ENCODE measurements around the gene SRP68. TPM values are rescaled to one million over a fixed set of nuclear protein-coding genes. Genes with fewer than 3 reads are reported as not detected.

SRP68 gene
- total RNA-seq, 4 donors from 2014 or later: 25.1 to 117 (median 65.0) TPM

DNA sequence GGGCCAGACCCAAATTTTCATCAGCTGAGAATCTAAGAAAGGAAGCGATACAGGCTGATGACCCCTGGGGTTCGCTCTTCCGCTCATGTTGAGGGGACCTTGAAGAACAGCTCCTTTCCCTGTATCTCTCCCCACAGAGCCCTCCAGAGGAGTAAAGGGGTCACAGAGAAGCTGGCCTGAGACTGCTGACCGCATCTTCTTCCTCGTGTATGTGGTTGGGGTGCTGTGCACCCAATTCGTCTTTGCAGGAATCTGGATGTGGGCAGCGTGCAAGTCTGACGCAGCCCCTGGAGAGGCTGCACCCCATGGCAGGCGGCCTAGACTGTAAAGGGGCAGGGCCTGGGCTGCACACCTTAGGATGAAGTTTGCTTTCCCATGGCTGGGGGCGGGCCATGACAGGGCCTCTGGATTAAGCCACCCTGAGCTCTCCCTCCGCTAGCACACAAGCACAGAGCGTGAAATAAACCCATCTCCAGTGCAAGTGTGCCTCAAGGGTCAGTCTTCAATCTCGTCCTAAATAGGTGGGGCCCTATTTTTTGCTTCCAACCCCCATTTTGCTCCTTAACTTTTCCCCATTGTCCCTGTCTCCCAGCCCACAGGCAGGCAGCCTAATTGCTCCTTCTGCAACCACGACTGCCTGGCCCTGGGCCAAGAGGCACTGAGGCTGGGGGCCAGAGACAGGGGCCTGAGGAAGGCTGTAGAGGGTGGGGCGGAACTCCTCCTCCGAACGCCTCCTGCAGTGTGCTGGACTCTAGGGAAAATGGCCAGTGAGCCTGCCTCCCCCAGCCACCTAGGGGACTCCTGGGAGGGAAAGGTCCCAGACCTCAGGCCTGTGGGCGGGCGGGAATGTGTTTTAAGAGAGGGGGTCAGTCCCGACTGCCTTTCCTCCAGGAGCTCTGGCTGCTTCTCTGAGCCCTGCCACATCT is 10.3 kb upstream of the SRP68 start:
- intact Hi-C loops (cut with DNase I; ENCODE audit: low total_unique reads): no loop called here
- no peak overlapping the region for H3K27ac ChIP-seq
- TF ChIP-seq POLR2A (IDR thresholded peaks at IDR 0.05): no peak
- TF ChIP-seq, protein P1, sequence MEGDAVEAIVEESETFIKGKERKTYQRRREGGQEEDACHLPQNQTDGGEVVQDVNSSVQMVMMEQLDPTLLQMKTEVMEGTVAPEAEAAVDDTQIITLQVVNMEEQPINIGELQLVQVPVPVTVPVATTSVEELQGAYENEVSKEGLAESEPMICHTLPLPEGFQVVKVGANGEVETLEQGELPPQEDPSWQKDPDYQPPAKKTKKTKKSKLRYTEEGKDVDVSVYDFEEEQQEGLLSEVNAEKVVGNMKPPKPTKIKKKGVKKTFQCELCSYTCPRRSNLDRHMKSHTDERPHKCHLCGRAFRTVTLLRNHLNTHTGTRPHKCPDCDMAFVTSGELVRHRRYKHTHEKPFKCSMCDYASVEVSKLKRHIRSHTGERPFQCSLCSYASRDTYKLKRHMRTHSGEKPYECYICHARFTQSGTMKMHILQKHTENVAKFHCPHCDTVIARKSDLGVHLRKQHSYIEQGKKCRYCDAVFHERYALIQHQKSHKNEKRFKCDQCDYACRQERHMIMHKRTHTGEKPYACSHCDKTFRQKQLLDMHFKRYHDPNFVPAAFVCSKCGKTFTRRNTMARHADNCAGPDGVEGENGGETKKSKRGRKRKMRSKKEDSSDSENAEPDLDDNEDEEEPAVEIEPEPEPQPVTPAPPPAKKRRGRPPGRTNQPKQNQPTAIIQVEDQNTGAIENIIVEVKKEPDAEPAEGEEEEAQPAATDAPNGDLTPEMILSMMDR (IDR thresholded peaks at IDR 0.05): no peak
- DNase-seq: no peak
- no peak overlapping the region for H3K4me3 ChIP-seq
- H3K27me3 ChIP-seq: peaks cover 0 to 10% of the 10 kb centered on the region in 2 donors
- H3K4me1 ChIP-seq: no peaks in the 10 kb centered on the region
- H3K9me3 ChIP-seq: no peaks in the 10 kb centered on the region
- no peaks in the 10 kb centered on the region for H3K36me3 ChIP-seq

DNA sequence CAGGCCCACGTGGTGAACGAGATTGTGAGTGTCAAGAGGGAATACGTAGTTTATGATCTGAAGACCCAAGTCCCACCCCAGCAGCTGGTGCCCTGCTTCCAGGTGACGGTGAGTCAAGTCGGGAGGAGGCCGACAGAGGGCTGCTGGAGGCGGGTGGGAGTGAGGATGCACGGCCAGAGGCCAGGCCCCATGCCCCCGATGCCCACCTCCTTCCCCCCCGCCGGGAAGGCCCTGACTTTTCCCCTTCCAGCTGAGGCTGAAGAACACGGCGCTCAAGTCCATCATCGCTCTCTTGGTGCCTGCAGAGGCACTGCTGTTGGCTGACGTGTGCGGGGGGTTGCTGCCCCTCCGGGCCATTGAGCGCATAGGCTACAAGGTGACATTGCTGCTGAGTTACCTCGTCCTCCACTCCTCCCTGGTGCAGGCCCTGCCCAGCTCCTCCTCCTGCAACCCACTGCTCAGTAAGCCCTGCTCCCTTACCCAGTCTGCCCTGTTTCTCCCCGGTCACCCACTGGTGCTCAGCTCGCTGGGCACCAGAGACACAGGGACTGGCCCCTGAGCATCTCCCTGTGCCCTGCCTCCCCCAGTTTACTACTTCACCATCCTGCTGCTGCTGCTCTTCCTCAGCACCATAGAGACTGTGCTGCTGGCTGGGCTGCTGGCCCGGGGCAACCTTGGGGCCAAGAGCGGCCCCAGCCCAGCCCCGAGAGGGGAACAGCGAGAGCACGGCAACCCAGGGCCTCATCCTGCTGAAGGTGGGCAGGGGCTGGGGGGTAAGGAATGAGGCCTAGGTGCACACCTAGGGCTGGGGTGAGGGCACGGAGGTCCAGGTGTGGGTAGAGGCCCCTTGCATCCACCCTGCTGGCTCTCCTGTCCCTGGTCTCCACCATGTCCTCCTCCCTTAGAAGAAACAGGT is 9.2 kb upstream of the SRP68 start:
- H3K27ac ChIP-seq: no peak overlapping the region
- TF ChIP-seq, protein P1 (IDR thresholded peaks at IDR 0.05): no peak
- TF ChIP-seq POLR2A (IDR thresholded peaks at IDR 0.05): no peak
- no peaks in the 10 kb centered on the region for H3K36me3 ChIP-seq
- H3K4me1 ChIP-seq: no peaks in the 10 kb centered on the region
- no peak for DNase-seq
- no peak overlapping the region for H3K4me3 ChIP-seq
- intact Hi-C loops (cut with DNase I; ENCODE audit: low total_unique reads): no loop called here
- H3K9me3 ChIP-seq: no peaks in the 10 kb centered on the region
- H3K27me3 ChIP-seq: peaks cover 8 to 20% of the 10 kb centered on the region in 2 donors

DNA sequence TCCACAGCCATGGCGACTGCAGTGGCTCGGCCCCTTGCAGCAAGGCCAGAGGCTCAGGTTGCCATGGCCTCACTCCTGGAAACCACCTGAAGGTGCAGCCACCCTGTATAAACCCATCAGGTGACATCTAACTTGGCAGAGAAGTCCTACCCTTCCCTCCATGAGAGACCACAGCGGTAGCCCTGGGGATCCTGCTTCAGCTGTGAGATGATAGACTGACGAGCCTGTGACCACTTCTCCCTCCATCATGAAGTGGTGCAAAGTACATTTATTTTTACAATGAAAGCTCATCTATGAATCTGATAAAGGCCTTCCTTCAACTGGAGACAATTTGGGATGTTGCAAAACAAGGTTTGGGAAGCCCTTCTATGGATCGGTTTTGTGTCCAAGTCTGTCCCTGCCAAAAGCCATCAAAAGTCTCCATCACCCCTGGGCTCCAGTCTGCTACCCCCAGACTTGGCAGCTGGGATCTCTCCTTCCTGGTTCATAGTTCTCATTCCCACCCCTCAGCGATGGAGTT is 8.5 kb upstream of the SRP68 start:
- Histone ChIP-seq H3K27ac (no peak overlapping the region), H3K36me3 (no peaks in the 10 kb centered on the region), H3K4me3 (no peak overlapping the region), H3K9me3 (no peaks in the 10 kb centered on the region), H3K4me1 (no peaks in the 10 kb centered on the region), H3K27me3 (peaks cover 15 to 27% of the 10 kb centered on the region in 2 donors)
- TF ChIP-seq, protein P1 (IDR thresholded peaks at IDR 0.05): no peak
- no peak for TF ChIP-seq POLR2A (IDR thresholded peaks at IDR 0.05)
- intact Hi-C loops (cut with DNase I; ENCODE audit: low total_unique reads): no loop called here
- no peak for DNase-seq

DNA sequence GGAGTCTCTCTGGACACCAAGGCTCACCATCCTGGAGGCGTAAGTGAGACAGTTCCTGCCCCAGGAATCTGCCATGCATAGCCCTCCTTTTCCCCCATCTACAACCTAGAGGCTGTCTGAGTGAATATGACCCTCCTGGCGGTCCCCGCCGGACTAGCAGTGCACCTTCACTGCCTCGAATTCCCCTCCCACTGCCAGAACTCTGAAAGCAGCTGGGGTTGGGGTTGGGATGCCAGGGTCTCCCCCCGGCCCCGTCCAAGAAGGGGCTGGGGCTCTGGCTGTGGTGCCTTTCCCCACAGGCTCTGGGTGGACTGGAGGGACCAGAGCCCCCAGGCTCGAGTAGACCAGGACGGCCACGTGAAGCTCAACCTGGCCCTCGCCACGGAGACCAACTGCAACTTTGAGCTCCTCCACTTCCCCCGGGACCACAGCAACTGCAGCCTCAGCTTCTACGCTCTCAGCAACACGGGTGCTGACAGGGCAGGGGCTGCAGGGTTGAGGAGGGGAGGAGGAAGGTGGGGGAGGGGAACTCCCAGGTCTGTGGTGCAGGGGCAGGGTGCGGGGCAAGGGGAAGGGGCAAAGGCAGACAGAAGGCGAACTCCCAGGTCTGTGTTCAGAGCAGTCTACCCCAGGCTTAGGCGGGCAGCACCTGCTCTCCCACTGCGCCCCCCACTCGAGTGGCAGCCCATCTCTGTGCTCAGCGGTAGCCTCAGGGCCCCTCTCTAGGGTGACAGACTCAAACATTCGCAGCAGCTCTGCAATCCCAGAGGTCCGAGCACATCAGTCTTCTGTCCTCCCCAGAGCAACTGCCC is 7.8 kb upstream of the SRP68 start:
- Histone ChIP-seq H3K36me3 (no peaks in the 10 kb centered on the region), H3K27me3 (peaks cover 22 to 33% of the 10 kb centered on the region in 2 donors), H3K4me1 (peaks cover 0 to 4% of the 10 kb centered on the region in 2 donors), H3K4me3 (no peak overlapping the region), H3K27ac (no peak overlapping the region), H3K9me3 (no peaks in the 10 kb centered on the region)
- DNase-seq: no peak
- TF ChIP-seq POLR2A (IDR thresholded peaks at IDR 0.05): no peak
- TF ChIP-seq, protein P1 (IDR thresholded peaks at IDR 0.05): no peak
- intact Hi-C loops (cut with DNase I; ENCODE audit: low total_unique reads): no loop called here
